H9 (cell line): Measurements from ENCODE around the gene PGF. TPM values are rescaled to one million over a fixed set of nuclear protein-coding genes. Genes with fewer than 3 reads are reported as not detected.

Experiments used
- DNase-seq: peaks from one replicate; pipeline ENCODE4 v3.0.0-alpha.2; 2017
- H2AFZ ChIP-seq: one replicate; pipeline ENCODE4 v1.6.1; 2013; ENCODE audit warnings: mild to moderate bottlenecking, low read length, control low read depth, moderate library complexity
- H2AK5ac ChIP-seq: 2 replicates; pipeline ENCODE4 v1.6.1; 2013; ENCODE audit warnings: low read length, control low read depth, mixed read lengths; ENCODE audit not compliant: insufficient read length
- H2BK120ac ChIP-seq: one replicate; pipeline ENCODE4 v1.6.1; 2013; ENCODE audit warnings: low read depth, mild to moderate bottlenecking, low read length, control low read depth, inconsistent platforms; ENCODE audit not compliant: poor library complexity, severe bottlenecking
- H2BK12ac ChIP-seq: 2 replicates; pipeline ENCODE4 v1.6.1; 2013; ENCODE audit warnings: low read length, control low read depth, mixed read lengths, low read depth; ENCODE audit not compliant: insufficient read length
- H2BK15ac ChIP-seq: 2 replicates; pipeline ENCODE4 v1.6.1; 2013; ENCODE audit warnings: low read depth, low read length, control low read depth
- H2BK20ac ChIP-seq: one replicate; pipeline ENCODE4 v1.6.1; 2013; ENCODE audit warnings: low read depth, mild to moderate bottlenecking, low read length, control low read depth, inconsistent platforms; ENCODE audit not compliant: poor library complexity, severe bottlenecking
- H2BK5ac ChIP-seq: 2 replicates; pipeline ENCODE4 v1.6.1; 2013; ENCODE audit warnings: low read length, control low read depth, mixed read lengths; ENCODE audit not compliant: insufficient read length
- H3K14ac ChIP-seq: 2 replicates; pipeline ENCODE4 v1.6.1; 2013; ENCODE audit warnings: low read length, control low read depth; ENCODE audit not compliant: insufficient read depth
- H3K18ac ChIP-seq: 2 replicates; pipeline ENCODE4 v1.6.1; 2013; ENCODE audit warnings: low read depth, mild to moderate bottlenecking, mixed read lengths, low read length, control low read depth; ENCODE audit not compliant: insufficient read length
- H3K23ac ChIP-seq: 2 replicates; pipeline ENCODE4 v1.6.1; 2013; ENCODE audit warnings: low read length, control low read depth, mixed read lengths, low read depth; ENCODE audit not compliant: insufficient read length
- H3K23me2 ChIP-seq: 2 replicates; pipeline ENCODE4 v1.6.1; 2013; ENCODE audit warnings: low read depth, mild to moderate bottlenecking, mixed read lengths, low read length, control low read depth; ENCODE audit not compliant: insufficient read length, poor library complexity, severe bottlenecking
- H3K27ac ChIP-seq: 2 replicates; pipeline ENCODE4 v1.5.1; 2013; ENCODE audit warnings: low read length, control low read depth, mixed read lengths, low read depth; ENCODE audit not compliant: insufficient read length
- H3K27me3 ChIP-seq: 2 replicates; pipeline ENCODE4 v1.6.1; 2013; ENCODE audit warnings: low read length, control low read depth, inconsistent platforms; ENCODE audit not compliant: insufficient read depth
- H3K4ac ChIP-seq: 2 replicates; pipeline ENCODE4 v1.6.1; 2013; ENCODE audit warnings: low read depth, mild to moderate bottlenecking, control low read depth, inconsistent platforms, low read length, moderate library complexity
- H3K4me1 ChIP-seq: 2 replicates; pipeline ENCODE4 v1.6.1; 2013; ENCODE audit warnings: low read length, control low read depth, inconsistent platforms; ENCODE audit not compliant: insufficient read depth
- H3K4me2 ChIP-seq: 2 replicates; pipeline ENCODE4 v1.6.1; 2013; ENCODE audit warnings: low read length, control low read depth, mixed read lengths; ENCODE audit not compliant: insufficient read length, insufficient read depth
- H3K56ac ChIP-seq: 2 replicates; pipeline ENCODE4 v1.6.1; 2013; ENCODE audit warnings: low read depth, mild to moderate bottlenecking, mixed read lengths, low read length, control low read depth; ENCODE audit not compliant: insufficient read length
- H3K79me1 ChIP-seq: 2 replicates; pipeline ENCODE4 v1.6.1; 2013; ENCODE audit warnings: low read depth, mild to moderate bottlenecking, moderate library complexity, low read length, control low read depth, inconsistent platforms; ENCODE audit not compliant: insufficient read depth, poor library complexity, severe bottlenecking
- H3K79me2 ChIP-seq: 2 replicates; pipeline ENCODE4 v1.6.1; 2013; ENCODE audit warnings: low read length, control low read depth, inconsistent platforms; ENCODE audit not compliant: insufficient read depth
- H3K9ac ChIP-seq: 2 replicates; pipeline ENCODE4 v1.6.1; 2013; ENCODE audit warnings: low read length, control low read depth, mixed read lengths; ENCODE audit not compliant: insufficient read length; ENCODE audit errors: extremely low read depth
- H3K9me3 ChIP-seq: one replicate; pipeline ENCODE4 v1.6.1; 2013; ENCODE audit warnings: low read depth, low read length, inconsistent platforms; ENCODE audit not compliant: control insufficient read depth
- H3T11ph ChIP-seq: one replicate; pipeline ENCODE4 v1.6.1; 2013; ENCODE audit warnings: mild to moderate bottlenecking, low read length, control low read depth, inconsistent platforms
- H4K20me1 ChIP-seq: one replicate; pipeline ENCODE4 v1.6.1; 2013; ENCODE audit not compliant: control insufficient read depth, insufficient read length, insufficient read depth
- H4K5ac ChIP-seq: 2 replicates; pipeline ENCODE4 v1.6.1; 2013; ENCODE audit warnings: low read depth, mild to moderate bottlenecking, mixed read lengths, low read length, control low read depth; ENCODE audit not compliant: insufficient read length
- H4K8ac ChIP-seq: replicated peaks from 2 replicates; pipeline ENCODE4 v1.6.1; 2013; ENCODE audit warnings: low read length, control low read depth, mixed read lengths, low read depth; ENCODE audit not compliant: insufficient read length
- H4K91ac ChIP-seq: 2 replicates; pipeline ENCODE4 v1.6.1; 2013; ENCODE audit warnings: low read depth, mild to moderate bottlenecking, moderate library complexity, mixed read lengths, low read length, control low read depth; ENCODE audit not compliant: insufficient read length
- H3K27ac Mint-ChIP-seq, 3 experiments: 2 replicates in 2 of 3; 3 replicates in 1 of 3; pipeline ENCODE4 v1.8.0; 2020 to 2021; ENCODE audit warnings: mixed read lengths in 3 of 3, mild to moderate bottlenecking in 1 of 3, moderate library complexity in 1 of 3
- H3K27me3 Mint-ChIP-seq: 2 replicates; pipeline ENCODE4 v1.8.0; 2021; ENCODE audit warnings: low read depth, mild to moderate bottlenecking, moderate library complexity, mixed read lengths
- H3K36me3 Mint-ChIP-seq, 3 experiments: 2 replicates in 2 of 3; 3 replicates in 1 of 3; pipeline ENCODE4 v1.8.0; 2020 to 2021; ENCODE audit warnings: low read depth in 3 of 3, mixed read lengths in 3 of 3; ENCODE audit not compliant: insufficient read depth in 1 of 3
- H3K4me1 Mint-ChIP-seq, 2 experiments: 2 replicates each; pipeline ENCODE4 v1.8.0; 2020; ENCODE audit warnings: mixed read lengths in 2 of 2
- H3K4me3 Mint-ChIP-seq, 2 experiments: 2 replicates in 1 of 2; 3 replicates in 1 of 2; pipeline ENCODE4 v1.8.0; 2020 to 2021; ENCODE audit warnings: mild to moderate bottlenecking in 2 of 2, mixed read lengths in 2 of 2, moderate library complexity in 1 of 2
- H3K9me3 Mint-ChIP-seq, 2 experiments: 2 replicates in 1 of 2; 3 replicates in 1 of 2; pipeline ENCODE4 v1.8.0; 2020; ENCODE audit warnings: mild to moderate bottlenecking in 2 of 2, mixed read lengths in 2 of 2, moderate library complexity in 1 of 2
- WGBS: extraction: QIAGEN DNeasy Blood & Tissue Kit; methylation state at CpG from one replicate; pipeline ENCODE4 v1.1.7; 2013; ENCODE audit warnings: missing lambda C conversion rate, low lambda C conversion rate, mixed read lengths; ENCODE audit not compliant: insufficient read length; ENCODE audit errors: extremely low coverage; 5-methylcytosine and 5-hydroxymethylcytosine counted together
- total RNA-seq: library from RNA; stranded (reverse); gene quantifications from 2 replicates; pipeline ENCODE4 v1.2.1, GENCODE V29; 2021
- TF ChIP-seq, protein P1 (sequence below): fragments of 200-600 bp; sonication (generic); conservative IDR thresholded peaks from 3 replicates; pipeline ENCODE4 v1.8.0; 2021; ENCODE audit warnings: antibody characterized with exemption, mild to moderate bottlenecking

The PGF gene
- total RNA-seq, 1 experiment from 2014 or later = 2.3 TPM

- H3K4ac ChIP-seq = no peak overlapping the region
- H3K4me1 Mint-ChIP-seq = peaks cover 15 to 18% of the 10 kb centered on the region in 2 experiments
- H4K91ac ChIP-seq = no peak overlapping the region
- H3K27ac Mint-ChIP-seq = no peak overlapping the region
- no peak overlapping the region for H2BK12ac ChIP-seq
- no peak overlapping the region for H3K4me3 Mint-ChIP-seq
- no peak overlapping the region for H3K18ac ChIP-seq
- H3K79me2 ChIP-seq = no peaks in the 10 kb centered on the region
- no peak overlapping the region for H3K56ac ChIP-seq
- no peak overlapping the region for H3T11ph ChIP-seq
- H3K23me2 ChIP-seq = no peaks in the 10 kb centered on the region
- H4K20me1 ChIP-seq = no peaks in the 10 kb centered on the region
- DNase-seq = no peak
- H3K4me2 ChIP-seq = no peak overlapping the region
- no peak overlapping the region for H4K8ac ChIP-seq
- no peaks in the 10 kb centered on the region for H3K79me1 ChIP-seq
- no peak overlapping the region for H3K9ac ChIP-seq
- H2BK20ac ChIP-seq = no peak overlapping the region
- H3K9me3 Mint-ChIP-seq = no peaks in the 10 kb centered on the region
- no peak overlapping the region for H3K23ac ChIP-seq
- no peak overlapping the region for H2BK15ac ChIP-seq
- H3K9me3 ChIP-seq = no peaks in the 10 kb centered on the region
- WGBS = no CpG with 5 or more reads among the region's 12 CpGs
- no peaks in the 10 kb centered on the region; the same call in 1 of the 2 replicates for H3K27me3 Mint-ChIP-seq
- no peak overlapping the region for H2AFZ ChIP-seq
- H3K4me1 ChIP-seq = no peaks in the 10 kb centered on the region
- no peak overlapping the region for H2BK120ac ChIP-seq
- H3K14ac ChIP-seq = no peak overlapping the region; the same call in 1 of the 2 replicates
- no peak overlapping the region for H4K5ac ChIP-seq
- H3K27ac ChIP-seq = no peak overlapping the region
- H3K27me3 ChIP-seq = no peaks in the 10 kb centered on the region
- no peak overlapping the region for H2BK5ac ChIP-seq
- no peak overlapping the region for H2AK5ac ChIP-seq
- H3K36me3 Mint-ChIP-seq = peaks cover 13 to 31% (median 14%) of the 10 kb centered on the region in 3 experiments
- TF ChIP-seq, protein P1, sequence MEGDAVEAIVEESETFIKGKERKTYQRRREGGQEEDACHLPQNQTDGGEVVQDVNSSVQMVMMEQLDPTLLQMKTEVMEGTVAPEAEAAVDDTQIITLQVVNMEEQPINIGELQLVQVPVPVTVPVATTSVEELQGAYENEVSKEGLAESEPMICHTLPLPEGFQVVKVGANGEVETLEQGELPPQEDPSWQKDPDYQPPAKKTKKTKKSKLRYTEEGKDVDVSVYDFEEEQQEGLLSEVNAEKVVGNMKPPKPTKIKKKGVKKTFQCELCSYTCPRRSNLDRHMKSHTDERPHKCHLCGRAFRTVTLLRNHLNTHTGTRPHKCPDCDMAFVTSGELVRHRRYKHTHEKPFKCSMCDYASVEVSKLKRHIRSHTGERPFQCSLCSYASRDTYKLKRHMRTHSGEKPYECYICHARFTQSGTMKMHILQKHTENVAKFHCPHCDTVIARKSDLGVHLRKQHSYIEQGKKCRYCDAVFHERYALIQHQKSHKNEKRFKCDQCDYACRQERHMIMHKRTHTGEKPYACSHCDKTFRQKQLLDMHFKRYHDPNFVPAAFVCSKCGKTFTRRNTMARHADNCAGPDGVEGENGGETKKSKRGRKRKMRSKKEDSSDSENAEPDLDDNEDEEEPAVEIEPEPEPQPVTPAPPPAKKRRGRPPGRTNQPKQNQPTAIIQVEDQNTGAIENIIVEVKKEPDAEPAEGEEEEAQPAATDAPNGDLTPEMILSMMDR = peak; percentile 60
These were observed 48.4 kb downstream of the PGF start for GRCh38 chr14:74906925-74907521.
